Neural crest cell (in vitro differentiated cells): ENCODE measurements around the gene ANKHD1. TPM values are rescaled to one million over a fixed set of nuclear protein-coding genes. Genes with fewer than 3 reads are reported as not detected.

Source experiments
- DNase-seq: peaks from one replicate; pipeline ENCODE4 v3.0.0; 2021; ENCODE audit warnings: low read depth, mixed read lengths, low spot score
- H3K27ac Mint-ChIP-seq: one replicate; pipeline ENCODE4 v1.8.0; 2021; ENCODE audit warnings: mild to moderate bottlenecking, mixed read lengths; ENCODE audit not compliant: unreplicated experiment
- H3K27me3 Mint-ChIP-seq: 2 replicates; pipeline ENCODE4 v1.8.0; 2021; ENCODE audit warnings: low read depth, mild to moderate bottlenecking, mixed read lengths
- H3K36me3 Mint-ChIP-seq: 2 replicates; pipeline ENCODE4 v1.8.0; 2021; ENCODE audit warnings: low read depth, mild to moderate bottlenecking, mixed read lengths
- H3K4me1 Mint-ChIP-seq: 2 replicates; pipeline ENCODE4 v1.8.0; 2021; ENCODE audit warnings: mixed read lengths
- H3K4me3 Mint-ChIP-seq: one replicate; pipeline ENCODE4 v1.8.0; 2021; ENCODE audit warnings: mild to moderate bottlenecking, mixed read lengths
- H3K9me3 Mint-ChIP-seq: 2 replicates; pipeline ENCODE4 v1.8.0; 2021; ENCODE audit warnings: mixed read lengths
- total RNA-seq: library from RNA; stranded (reverse); gene quantifications from 2 replicates; pipeline ENCODE4 v1.2.1, GENCODE V29; 2021
- TF ChIP-seq, protein P1 (sequence below): fragments of 200-600 bp; sonication (generic); conservative IDR thresholded peaks from 2 replicates; pipeline ENCODE4 v1.5.0; 2021; ENCODE audit warnings: antibody characterized with exemption, mild to moderate bottlenecking

Gene ANKHD1
- total RNA-seq, 1 donor from 2014 or later = 152 TPM

DNA sequence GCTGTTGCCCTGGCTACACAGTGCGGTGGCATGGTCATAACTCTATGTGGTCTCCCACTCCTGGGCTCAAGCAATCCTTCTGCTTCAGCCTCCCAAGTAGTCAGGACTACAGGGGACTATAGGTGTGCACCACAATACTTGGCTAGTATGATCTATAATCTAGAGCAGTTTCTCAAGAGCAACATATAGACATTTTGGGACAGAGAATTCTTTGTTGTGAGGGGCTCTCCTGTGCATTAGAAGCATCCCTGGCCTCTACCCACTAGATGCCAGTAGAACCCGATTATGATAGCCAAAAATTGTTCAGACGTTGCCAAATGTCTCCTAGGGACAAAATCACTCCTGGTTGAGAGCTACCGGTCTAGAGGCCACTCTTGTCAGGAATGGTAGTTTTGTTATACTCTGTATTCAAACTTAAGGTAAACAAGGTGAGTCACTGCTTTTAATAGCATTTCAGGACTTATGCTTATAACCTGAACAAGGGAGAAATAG, 7.2 kb downstream of the ANKHD1 start:
- TF ChIP-seq, protein P1, sequence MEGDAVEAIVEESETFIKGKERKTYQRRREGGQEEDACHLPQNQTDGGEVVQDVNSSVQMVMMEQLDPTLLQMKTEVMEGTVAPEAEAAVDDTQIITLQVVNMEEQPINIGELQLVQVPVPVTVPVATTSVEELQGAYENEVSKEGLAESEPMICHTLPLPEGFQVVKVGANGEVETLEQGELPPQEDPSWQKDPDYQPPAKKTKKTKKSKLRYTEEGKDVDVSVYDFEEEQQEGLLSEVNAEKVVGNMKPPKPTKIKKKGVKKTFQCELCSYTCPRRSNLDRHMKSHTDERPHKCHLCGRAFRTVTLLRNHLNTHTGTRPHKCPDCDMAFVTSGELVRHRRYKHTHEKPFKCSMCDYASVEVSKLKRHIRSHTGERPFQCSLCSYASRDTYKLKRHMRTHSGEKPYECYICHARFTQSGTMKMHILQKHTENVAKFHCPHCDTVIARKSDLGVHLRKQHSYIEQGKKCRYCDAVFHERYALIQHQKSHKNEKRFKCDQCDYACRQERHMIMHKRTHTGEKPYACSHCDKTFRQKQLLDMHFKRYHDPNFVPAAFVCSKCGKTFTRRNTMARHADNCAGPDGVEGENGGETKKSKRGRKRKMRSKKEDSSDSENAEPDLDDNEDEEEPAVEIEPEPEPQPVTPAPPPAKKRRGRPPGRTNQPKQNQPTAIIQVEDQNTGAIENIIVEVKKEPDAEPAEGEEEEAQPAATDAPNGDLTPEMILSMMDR = no peak

DNA sequence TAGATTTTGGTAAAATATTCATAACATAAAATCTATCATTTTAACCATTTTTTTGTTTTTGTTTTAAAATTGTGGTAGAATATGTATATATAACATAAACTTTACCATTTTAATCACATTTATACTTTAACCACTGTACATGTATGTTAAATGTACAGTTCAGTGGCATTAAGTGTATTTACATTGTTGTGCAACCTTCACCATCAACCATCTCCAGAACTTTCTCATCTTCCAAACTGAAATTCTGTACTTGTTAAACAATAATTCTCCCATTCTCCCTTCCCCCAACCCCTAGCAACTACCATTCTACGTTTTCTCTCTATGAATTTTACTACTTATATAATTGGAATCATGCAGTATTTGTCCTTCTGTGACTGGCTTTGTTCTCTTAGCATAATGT, 11.6 kb downstream of the ANKHD1 start:
- no peak overlapping the region for H3K27ac Mint-ChIP-seq
- H3K36me3 Mint-ChIP-seq = peaks cover 5% of the 10 kb centered on the region
- H3K9me3 Mint-ChIP-seq = no peaks in the 10 kb centered on the region
- H3K4me1 Mint-ChIP-seq = peaks cover 3% of the 10 kb centered on the region
- H3K27me3 Mint-ChIP-seq = no peaks in the 10 kb centered on the region
- H3K4me3 Mint-ChIP-seq = no peak overlapping the region
- no peak for DNase-seq
- TF ChIP-seq, protein P1 = no peak

More for the DNA sequence above, 7.2 kb downstream of the ANKHD1 start:
- Mint-ChIP-seq H3K27ac (peak overlapping the region; percentile 58), H3K4me1 (peaks cover 15% of the 10 kb centered on the region), H3K4me3 (no peak overlapping the region), H3K9me3 (no peaks in the 10 kb centered on the region), H3K36me3 (no peaks in the 10 kb centered on the region), H3K27me3 (no peaks in the 10 kb centered on the region)
- no peak for DNase-seq

DNA sequence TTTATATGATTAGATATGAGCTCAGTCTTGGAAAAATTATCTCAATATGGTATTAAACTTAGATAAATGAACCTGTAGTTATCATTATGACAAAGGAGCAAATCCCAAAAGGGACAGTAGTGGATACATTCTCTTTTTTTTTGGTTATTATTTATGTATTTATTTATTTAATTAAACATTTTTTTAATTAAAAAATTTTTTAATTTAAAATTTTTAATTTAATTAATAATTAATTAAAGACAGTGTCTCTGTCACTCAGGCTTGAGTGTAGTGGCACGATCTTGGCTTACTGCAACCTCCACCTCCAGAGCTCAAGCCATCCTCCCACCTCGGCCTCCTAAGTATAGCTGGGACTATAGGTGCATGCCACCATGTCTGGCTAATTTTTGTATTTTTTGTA, 15.6 kb downstream of the ANKHD1 start:
- no peak for DNase-seq
- H3K27me3 Mint-ChIP-seq = no peaks in the 10 kb centered on the region
- TF ChIP-seq, protein P1 = no peak
- H3K36me3 Mint-ChIP-seq = peaks cover 5% of the 10 kb centered on the region
- peaks cover 11% of the 10 kb centered on the region for H3K4me1 Mint-ChIP-seq
- no peak overlapping the region for H3K4me3 Mint-ChIP-seq
- no peak overlapping the region for H3K27ac Mint-ChIP-seq
- no peaks in the 10 kb centered on the region for H3K9me3 Mint-ChIP-seq

DNA sequence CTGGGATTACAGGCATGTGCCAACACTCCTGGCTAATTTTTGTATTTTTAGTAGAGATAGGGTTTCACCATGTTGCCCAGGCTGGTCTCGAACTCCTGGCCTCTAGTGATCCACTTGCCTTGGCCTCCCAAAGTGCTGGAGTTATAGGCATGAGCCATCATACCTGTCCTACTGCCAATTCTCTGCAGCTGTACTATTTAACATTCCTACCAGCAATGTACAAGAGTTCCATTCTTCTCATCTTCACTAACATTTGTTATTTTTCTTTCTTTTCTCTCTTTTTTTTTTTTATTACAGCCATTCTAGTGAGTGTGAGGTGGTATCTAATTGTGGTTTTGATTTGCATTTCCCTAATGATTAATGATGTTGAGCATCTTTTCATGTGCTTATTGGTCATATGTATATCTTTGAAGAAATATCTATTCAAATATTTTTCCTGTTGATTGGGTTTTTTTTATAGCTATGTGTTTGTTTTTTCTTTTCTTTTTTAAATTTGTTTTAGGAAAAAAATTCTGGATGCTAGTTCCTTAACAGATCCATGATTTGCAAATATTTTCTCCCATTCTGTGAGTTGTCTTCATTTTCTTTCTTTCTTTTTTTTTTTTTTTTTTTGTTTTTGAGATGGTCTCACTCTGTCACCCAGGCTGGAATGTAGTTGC, 17.4 kb downstream of the ANKHD1 start:
- H3K27me3 Mint-ChIP-seq = no peaks in the 10 kb centered on the region
- no peak for DNase-seq
- H3K4me3 Mint-ChIP-seq = no peak overlapping the region
- no peak overlapping the region for H3K27ac Mint-ChIP-seq
- H3K4me1 Mint-ChIP-seq = peaks cover 17% of the 10 kb centered on the region
- peaks cover 5% of the 10 kb centered on the region for H3K36me3 Mint-ChIP-seq
- TF ChIP-seq, protein P1 = no peak
- H3K9me3 Mint-ChIP-seq = no peaks in the 10 kb centered on the region

DNA sequence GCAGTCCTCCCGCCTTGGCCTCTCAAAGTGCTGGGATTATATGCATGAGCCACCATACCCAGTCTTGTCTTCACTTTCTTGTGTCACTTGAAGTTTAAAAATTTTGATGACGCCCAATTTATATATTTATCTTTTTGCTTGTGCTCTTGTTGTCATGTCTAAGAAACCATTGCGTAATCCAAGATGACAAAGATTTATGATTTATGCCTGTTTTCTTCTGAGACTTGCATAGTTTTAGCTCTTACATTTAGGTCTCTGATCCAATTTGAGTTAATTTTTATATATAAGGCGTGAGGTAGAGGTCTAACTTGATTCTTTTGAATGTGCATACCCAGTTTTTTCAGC, 18.6 kb downstream of the ANKHD1 start:
- no peak overlapping the region for H3K4me3 Mint-ChIP-seq

More for the DNA sequence above, 18.6 kb downstream of the ANKHD1 start:
- Mint-ChIP-seq H3K9me3 (no peaks in the 10 kb centered on the region), H3K36me3 (peaks cover 5% of the 10 kb centered on the region), H3K4me1 (peaks cover 17% of the 10 kb centered on the region), H3K27me3 (no peaks in the 10 kb centered on the region), H3K27ac (peak overlapping the region; percentile 76)
- TF ChIP-seq, protein P1 = no peak
- DNase-seq = no peak
